Chondrocyte (in vitro differentiated cells): ENCODE measurements around the gene CDCA3. TPM values are rescaled to one million over a fixed set of nuclear protein-coding genes. Genes with fewer than 3 reads are reported as not detected.
A peak's percentile ranks its signal among the peaks of the same experiment; 100 is the strongest.
"Not testable (repeated sequence)": the region's sequence is repeated elsewhere in the genome, so short reads cannot be mapped to it uniquely, and the experiment has no call there.

Experiments used
- DNase-seq: peaks from one replicate; pipeline ENCODE4 v3.0.0; 2021; ENCODE audit warnings: mixed read lengths, low spot score
- H3K27ac Mint-ChIP-seq: one replicate; pipeline ENCODE4 v1.8.0; 2021; ENCODE audit warnings: mild to moderate bottlenecking, moderate library complexity, mixed read lengths; ENCODE audit not compliant: unreplicated experiment
- H3K27me3 Mint-ChIP-seq: 2 replicates; pipeline ENCODE4 v1.8.0; 2021; ENCODE audit warnings: low read depth, mixed read lengths
- H3K36me3 Mint-ChIP-seq: 2 replicates; pipeline ENCODE4 v1.8.0; 2021; ENCODE audit warnings: low read depth, mixed read lengths
- H3K4me1 Mint-ChIP-seq: 2 replicates; pipeline ENCODE4 v1.8.0; 2021; ENCODE audit warnings: low read depth, mild to moderate bottlenecking, mixed read lengths
- H3K4me3 Mint-ChIP-seq: one replicate; pipeline ENCODE4 v1.8.0; 2021; ENCODE audit warnings: mild to moderate bottlenecking, moderate library complexity, mixed read lengths; ENCODE audit not compliant: unreplicated experiment
- H3K9me3 Mint-ChIP-seq: 2 replicates; pipeline ENCODE4 v1.8.0; 2021; ENCODE audit warnings: low read depth, mixed read lengths
- CTCF ChIP-seq: fragments of 200-600 bp; sonication (generic); IDR thresholded peaks from 2 replicates; pipeline ENCODE4 v1.5.0; 2021; ENCODE audit warnings: antibody characterized with exemption, mild to moderate bottlenecking, moderate library complexity
- total RNA-seq: library from RNA; stranded (reverse); gene quantifications from 3 replicates; pipeline ENCODE4 v1.2.1, GENCODE V29; 2021

CDCA3 gene
- total RNA-seq, 1 donor from 2014 or later: 5.6 TPM

GRCh38 chr12:6884539-6884938 is 33.5 kb upstream of the CDCA3 start:
- peak; percentile 80 for DNase-seq
- H3K36me3 Mint-ChIP-seq: peaks cover 2% of the 10 kb centered on the region
- no peaks in the 10 kb centered on the region for H3K9me3 Mint-ChIP-seq
- no peaks in the 10 kb centered on the region for H3K4me1 Mint-ChIP-seq
- TF ChIP-seq CTCF: no peak
- H3K27me3 Mint-ChIP-seq: no peaks in the 10 kb centered on the region
- no peak overlapping the region for H3K27ac Mint-ChIP-seq
- H3K4me3 Mint-ChIP-seq: no peak overlapping the region

- H3K4me1 Mint-ChIP-seq: no peaks in the 10 kb centered on the region
- DNase-seq: peak; percentile 88
- no peak overlapping the region for H3K4me3 Mint-ChIP-seq
- H3K27me3 Mint-ChIP-seq: no peaks in the 10 kb centered on the region
- H3K27ac Mint-ChIP-seq: no peak overlapping the region
- no peak for TF ChIP-seq CTCF
- no peaks in the 10 kb centered on the region for H3K9me3 Mint-ChIP-seq
- H3K36me3 Mint-ChIP-seq: peaks cover 2% of the 10 kb centered on the region
Observed at GRCh38 chr12:6883683-6884082, 32.6 kb upstream of the CDCA3 start.

GRCh38 chr12:6883252-6883651 is 32.2 kb upstream of the CDCA3 start:
- peak; percentile 20 for DNase-seq
- H3K27ac Mint-ChIP-seq: no peak overlapping the region

GRCh38 chr12:6879824-6880223 is 28.7 kb upstream of the CDCA3 start:
- not testable (repeated sequence) for H3K4me1 Mint-ChIP-seq, H3K9me3 Mint-ChIP-seq, H3K36me3 Mint-ChIP-seq, H3K27ac Mint-ChIP-seq, H3K4me3 Mint-ChIP-seq, H3K27me3 Mint-ChIP-seq
- peak; percentile 20 for DNase-seq

More at GRCh38 chr12:6883252-6883651, 32.2 kb upstream of the CDCA3 start:
- Mint-ChIP-seq H3K36me3 (peaks cover 2% of the 10 kb centered on the region), H3K4me1 (no peaks in the 10 kb centered on the region), H3K27me3 (no peaks in the 10 kb centered on the region), H3K4me3 (no peak overlapping the region), H3K9me3 (no peaks in the 10 kb centered on the region)
- no peak for TF ChIP-seq CTCF

GRCh38 chr12:6874015-6874368 is 22.9 kb upstream of the CDCA3 start:
- Mint-ChIP-seq H3K4me1 (peaks cover 39% of the 10 kb centered on the region), H3K27ac (peak overlapping the region; percentile 93), H3K36me3 (peaks cover 13% of the 10 kb centered on the region), H3K4me3 (peak overlapping the region; percentile 85)
- DNase-seq: peak; percentile 9
- H3K9me3 Mint-ChIP-seq, H3K27me3 Mint-ChIP-seq: not testable (repeated sequence)

- peak; percentile 100 for DNase-seq
- H3K27ac Mint-ChIP-seq: peak within 1 kb of the TSS; percentile 93
Observed at GRCh38 chr12:6873094-6874014, 22.3 kb upstream of the CDCA3 start, which contains the start of gene SPSB2. SPSB2 (minus strand) TSS chr12:6873303; CDS start chr12:6872901, 402 bp downstream.

More at GRCh38 chr12:6873094-6874014, 22.3 kb upstream of the CDCA3 start, which contains the start of gene SPSB2:
- Mint-ChIP-seq H3K4me3 (peak within 1 kb of the TSS; percentile 85), H3K27me3 (no peaks in the 10 kb centered on the region), H3K4me1 (peaks cover 45% of the 10 kb centered on the region), H3K36me3 (peaks cover 15% of the 10 kb centered on the region), H3K9me3 (no peaks in the 10 kb centered on the region)
- TF ChIP-seq CTCF: no peak
